CD14-positive monocyte (primary cell): ENCODE results near the gene TNFRSF1A. TPM values are rescaled to one million over a fixed set of nuclear protein-coding genes. Genes with fewer than 3 reads are reported as not detected.

Experiments used
- DNase-seq, 3 donors: peaks; one replicate each; pipeline ENCODE4 v3.0.0-alpha.2; 2011 to 2022
- H2AFZ ChIP-seq: 2 replicates; pipeline ENCODE4 v1.6.0; 2012; ENCODE audit warnings: mild to moderate bottlenecking, low read depth, low read length, inconsistent platforms; ENCODE audit not compliant: insufficient read depth, poor library complexity, severe bottlenecking
- H3K27ac ChIP-seq, 2 donors: 1 replicate in 1 of 2; 2 replicates in 1 of 2; pipeline ENCODE4 v1.5.1; 2012 to 2013; ENCODE audit warnings: low read length in 2 of 2, control low read depth in 1 of 2, inconsistent platforms in 1 of 2, low read depth in 1 of 2, mild to moderate bottlenecking in 1 of 2
- H3K27me3 ChIP-seq, 2 donors: one replicate each; pipeline versions ENCODE4 v1.6.0 to v1.6.1; 2011 to 2013; ENCODE audit warnings: low read length in 2 of 2; ENCODE audit not compliant: control insufficient read depth in 2 of 2, insufficient read depth in 2 of 2
- H3K36me3 ChIP-seq, 2 donors: replicated peaks in 1 of 2; 1 replicate in 1 of 2; 2 replicates in 1 of 2; pipeline versions ENCODE4 v1.5.1 to v1.6.1; 2012 to 2013; ENCODE audit warnings: low read length in 2 of 2, control low read depth in 1 of 2, inconsistent platforms in 1 of 2, mild to moderate bottlenecking in 1 of 2; ENCODE audit not compliant: insufficient read depth in 2 of 2, control insufficient read depth in 1 of 2
- H3K4me1 ChIP-seq, 2 donors: 1 replicate in 1 of 2; 2 replicates in 1 of 2; pipeline versions ENCODE4 v1.5.1 to v1.6.1; 2012 to 2013; ENCODE audit warnings: low read length in 2 of 2, control low read depth in 1 of 2, inconsistent platforms in 1 of 2, mild to moderate bottlenecking in 1 of 2, moderate library complexity in 1 of 2; ENCODE audit not compliant: insufficient read depth in 2 of 2, control insufficient read depth in 1 of 2
- H3K4me2 ChIP-seq: replicated peaks from 2 replicates; pipeline ENCODE3; 2012; ENCODE audit warnings: low read length, moderate library complexity, mild to moderate bottlenecking; ENCODE audit not compliant: poor library complexity, severe bottlenecking; ENCODE audit errors: extremely low read depth
- H3K4me3 ChIP-seq, 3 experiments: fragments of 200-600 bp in 1 of 3; sonication (generic) in 1 of 3; replicated peaks in 1 of 3; 1 replicate in 2 of 3; 2 replicates in 1 of 3; pipeline ENCODE4 v1.5.1; 2011 to 2013; ENCODE audit warnings: low read length in 3 of 3, mild to moderate bottlenecking in 3 of 3, control low read depth in 2 of 3, low read depth in 2 of 3, inconsistent platforms in 1 of 3, moderate library complexity in 1 of 3
- H3K79me2 ChIP-seq: 2 replicates; pipeline ENCODE4 v1.6.0; 2012; ENCODE audit warnings: mild to moderate bottlenecking, control low read depth, inconsistent platforms, low read length, moderate library complexity; ENCODE audit not compliant: insufficient read depth
- H3K9ac ChIP-seq: 2 replicates; pipeline ENCODE4 v1.6.0; 2017; ENCODE audit warnings: low read length, mild to moderate bottlenecking; ENCODE audit not compliant: insufficient read depth, poor library complexity, severe bottlenecking
- H3K9me3 ChIP-seq, 2 donors: replicated peaks in 1 of 2; 1 replicate in 1 of 2; 2 replicates in 1 of 2; pipeline versions ENCODE4 v1.5.1 to v1.6.1; 2012 to 2013; ENCODE audit warnings: low read length in 2 of 2, control low read depth in 1 of 2; ENCODE audit not compliant: control insufficient read depth in 1 of 2, insufficient read depth in 1 of 2
- H4K20me1 ChIP-seq: 2 replicates; pipeline ENCODE4 v1.6.0; 2012; ENCODE audit warnings: mild to moderate bottlenecking, low read length, control low read depth, moderate library complexity; ENCODE audit not compliant: insufficient read depth
- H3K27ac Mint-ChIP-seq, 7 donors: one replicate each; pipeline ENCODE4 v1.8.0; 2020; ENCODE audit warnings: mild to moderate bottlenecking in 7 of 7, mixed read lengths in 7 of 7, moderate library complexity in 6 of 7, inconsistent platforms in 2 of 7
- H3K27me3 Mint-ChIP-seq, 3 donors: one replicate each; pipeline ENCODE4 v1.8.0; 2021 to 2022; ENCODE audit warnings: low read depth in 3 of 3, mild to moderate bottlenecking in 3 of 3, mixed read lengths in 3 of 3, moderate library complexity in 3 of 3, inconsistent platforms in 1 of 3
- H3K36me3 Mint-ChIP-seq, 2 donors: one replicate each; pipeline ENCODE4 v1.8.0; 2020; ENCODE audit warnings: mixed read lengths in 2 of 2, inconsistent platforms in 1 of 2, mild to moderate bottlenecking in 1 of 2
- H3K4me1 Mint-ChIP-seq: one replicate; pipeline ENCODE4 v1.8.0; 2020; ENCODE audit warnings: mild to moderate bottlenecking, mixed read lengths
- H3K4me3 Mint-ChIP-seq, 2 donors: one replicate each; pipeline ENCODE4 v1.8.0; 2020; ENCODE audit warnings: mild to moderate bottlenecking in 2 of 2, mixed read lengths in 2 of 2, moderate library complexity in 1 of 2
- H3K9me3 Mint-ChIP-seq, 7 donors: one replicate each; pipeline ENCODE4 v1.8.0; 2020 to 2022; ENCODE audit warnings: mixed read lengths in 7 of 7, mild to moderate bottlenecking in 6 of 7, moderate library complexity in 6 of 7, inconsistent platforms in 2 of 7
- WGBS: methylation state at CpG from one replicate; pipeline ENCODE4 v1.1.5; 2013; ENCODE audit warnings: missing lambda C conversion rate; ENCODE audit not compliant: insufficient coverage; 5-methylcytosine and 5-hydroxymethylcytosine counted together
- intact Hi-C, 2 donors: fragments of 100-400 bp; cut with micrococcal nuclease; formaldehyde crosslinking; loops; one replicate each; pipeline versions ENCODE4 v1.15.0 to v1.15.1; 2023
- polyA plus RNA-seq, 3 donors: library from polyadenylated mRNA; depleted of rRNA in 1 of 3; unstranded in 2 of 3; stranded (reverse) in 1 of 3; fragments of 300-500 nt in 2 of 3; fragments of >200 nt in 1 of 3; fragmentation: Illumina TruSeq in 2 of 3; gene quantifications; 1 replicate in 2 of 3; 2 replicates in 1 of 3; pipeline ENCODE4 v1.2.3, GENCODE V29; 2012 to 2021
- TF ChIP-seq, protein P1 (sequence below): fragments of 200-600 bp; IDR thresholded peaks from one replicate; pipeline ENCODE4 v1.8.0; 2022; ENCODE audit warnings: antibody characterized with exemption, mild to moderate bottlenecking

The TNFRSF1A gene
- polyA plus RNA-seq, 3 donors: 108 to 157 (median 152) TPM

DNA sequence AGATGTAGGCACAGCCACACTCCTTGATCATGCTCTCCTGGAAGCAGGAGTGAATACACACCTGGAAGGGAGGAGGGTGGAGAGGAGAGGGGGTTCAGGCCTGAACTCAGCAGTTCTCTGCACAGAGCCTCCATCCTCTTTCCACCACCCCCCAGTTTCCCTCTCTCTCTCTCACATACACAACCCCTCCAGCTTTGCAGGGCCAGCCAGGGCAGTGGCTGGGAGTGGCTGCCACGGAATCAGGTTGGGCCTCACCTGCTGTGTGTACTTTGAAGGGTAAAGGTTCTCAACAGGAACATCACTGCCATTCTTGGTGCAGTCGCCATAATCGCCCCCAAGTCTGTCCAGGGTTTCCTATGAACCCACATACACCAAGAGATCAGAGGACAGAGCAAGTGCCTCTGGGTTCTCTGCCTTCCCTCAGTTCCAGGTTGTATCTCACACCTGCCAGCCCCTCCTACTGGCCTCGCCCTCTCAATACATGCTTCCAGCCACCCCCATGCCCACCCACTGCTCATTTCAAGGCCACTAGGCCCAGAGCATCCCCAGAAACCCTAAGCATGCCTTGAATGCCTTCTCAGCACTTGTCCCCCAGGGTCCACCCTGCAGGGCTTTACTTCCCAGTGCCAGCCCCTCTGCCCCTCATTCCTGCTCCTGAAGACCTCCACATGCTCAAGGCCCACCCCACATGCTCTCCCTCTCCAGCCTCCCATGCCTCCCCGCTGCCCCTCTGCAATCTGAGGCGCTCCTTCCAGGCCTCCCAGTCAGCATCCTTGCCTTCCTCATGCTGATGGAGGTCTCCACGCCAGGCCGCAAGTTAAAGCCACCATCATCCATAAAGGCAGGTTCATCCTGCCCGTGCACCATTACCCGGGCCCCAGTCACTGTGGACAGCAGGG lies 12.9 kb upstream of the TNFRSF1A start:
- peaks cover 79% of the 10 kb centered on the region for H3K4me1 Mint-ChIP-seq
- no peaks in the 10 kb centered on the region for H4K20me1 ChIP-seq
- no peaks in the 10 kb centered on the region for H3K27me3 ChIP-seq
- peaks cover 0 to 3% (median 0%) of the 10 kb centered on the region in 7 donors for H3K9me3 Mint-ChIP-seq
- no peak overlapping the region for H3K4me3 Mint-ChIP-seq
- peaks cover 75 to 76% of the 10 kb centered on the region in 2 donors for H3K4me1 ChIP-seq
- H3K4me3 ChIP-seq: no peak overlapping the region
- no peaks in the 10 kb centered on the region for H3K36me3 ChIP-seq
- H3K9me3 ChIP-seq: no peaks in the 10 kb centered on the region
- no peaks in the 10 kb centered on the region for H3K79me2 ChIP-seq
- no peak overlapping the region for H3K27ac ChIP-seq
- peaks cover 0 to 6% (median 0%) of the 10 kb centered on the region in 3 donors for H3K27me3 Mint-ChIP-seq
- no peak for DNase-seq
- no peak overlapping the region for H3K9ac ChIP-seq
- 98% methylated on average over 5 of the region's 10 CpGs for WGBS
- TF ChIP-seq, protein P1, sequence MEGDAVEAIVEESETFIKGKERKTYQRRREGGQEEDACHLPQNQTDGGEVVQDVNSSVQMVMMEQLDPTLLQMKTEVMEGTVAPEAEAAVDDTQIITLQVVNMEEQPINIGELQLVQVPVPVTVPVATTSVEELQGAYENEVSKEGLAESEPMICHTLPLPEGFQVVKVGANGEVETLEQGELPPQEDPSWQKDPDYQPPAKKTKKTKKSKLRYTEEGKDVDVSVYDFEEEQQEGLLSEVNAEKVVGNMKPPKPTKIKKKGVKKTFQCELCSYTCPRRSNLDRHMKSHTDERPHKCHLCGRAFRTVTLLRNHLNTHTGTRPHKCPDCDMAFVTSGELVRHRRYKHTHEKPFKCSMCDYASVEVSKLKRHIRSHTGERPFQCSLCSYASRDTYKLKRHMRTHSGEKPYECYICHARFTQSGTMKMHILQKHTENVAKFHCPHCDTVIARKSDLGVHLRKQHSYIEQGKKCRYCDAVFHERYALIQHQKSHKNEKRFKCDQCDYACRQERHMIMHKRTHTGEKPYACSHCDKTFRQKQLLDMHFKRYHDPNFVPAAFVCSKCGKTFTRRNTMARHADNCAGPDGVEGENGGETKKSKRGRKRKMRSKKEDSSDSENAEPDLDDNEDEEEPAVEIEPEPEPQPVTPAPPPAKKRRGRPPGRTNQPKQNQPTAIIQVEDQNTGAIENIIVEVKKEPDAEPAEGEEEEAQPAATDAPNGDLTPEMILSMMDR: no peak
- intact Hi-C loops: no loop called here
- H2AFZ ChIP-seq: no peak overlapping the region
- no peaks in the 10 kb centered on the region for H3K36me3 Mint-ChIP-seq
- H3K4me2 ChIP-seq: no peak overlapping the region
- peak overlapping the region in 5 of 7 donors; percentile 57 to 82 (median 71) for H3K27ac Mint-ChIP-seq

- Mint-ChIP-seq H3K27me3 (peaks cover 0 to 6% (median 2%) of the 10 kb centered on the region in 3 donors), H3K27ac (peak overlapping the region; percentile 49 to 89 (median 83)), H3K9me3 (peaks cover 0 to 3% (median 0%) of the 10 kb centered on the region in 7 donors), H3K4me3 (peak overlapping the region in 1 of 2 donors; percentile 15), H3K36me3 (no peaks in the 10 kb centered on the region), H3K4me1 (peaks cover 70% of the 10 kb centered on the region)
- 38% methylated on average over 3 of the region's 9 CpGs for WGBS
- Histone ChIP-seq H3K4me1 (peaks cover 63 to 69% of the 10 kb centered on the region in 2 donors), H3K36me3 (no peaks in the 10 kb centered on the region), H2AFZ (no peak overlapping the region), H3K4me3 (no peak overlapping the region), H3K9ac (no peak overlapping the region), H3K27me3 (no peaks in the 10 kb centered on the region), H3K4me2 (peak overlapping the region; percentile 16), H3K79me2 (no peaks in the 10 kb centered on the region), H3K27ac (peak overlapping the region; percentile 44 to 64), H4K20me1 (no peaks in the 10 kb centered on the region), H3K9me3 (no peaks in the 10 kb centered on the region)
- peak in 2 of 3 donors; percentile 72 to 73 for DNase-seq
- TF ChIP-seq, protein P1: no peak
- intact Hi-C loops: no loop called here
Observed at GRCh38 chr12:6352193-6353173, 10.6 kb upstream of the TNFRSF1A start.
